GM18517 (cell line): ENCODE data around the gene CST9.

Experiments used
- ATAC-seq: cut with Tn5 transposase; IDR thresholded peaks from one replicate; pipeline ENCODE4 v1.9.1; 2021; ENCODE audit warnings: mild to moderate bottlenecking, moderate library complexity; ENCODE audit not compliant: unreplicated experiment

CST9 gene, protein sequence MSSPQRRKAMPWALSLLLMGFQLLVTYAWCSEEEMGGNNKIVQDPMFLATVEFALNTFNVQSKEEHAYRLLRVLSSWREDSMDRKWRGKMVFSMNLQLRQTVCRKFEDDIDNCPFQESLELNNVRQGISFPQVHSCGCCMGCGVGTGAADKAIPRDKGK

DNA sequence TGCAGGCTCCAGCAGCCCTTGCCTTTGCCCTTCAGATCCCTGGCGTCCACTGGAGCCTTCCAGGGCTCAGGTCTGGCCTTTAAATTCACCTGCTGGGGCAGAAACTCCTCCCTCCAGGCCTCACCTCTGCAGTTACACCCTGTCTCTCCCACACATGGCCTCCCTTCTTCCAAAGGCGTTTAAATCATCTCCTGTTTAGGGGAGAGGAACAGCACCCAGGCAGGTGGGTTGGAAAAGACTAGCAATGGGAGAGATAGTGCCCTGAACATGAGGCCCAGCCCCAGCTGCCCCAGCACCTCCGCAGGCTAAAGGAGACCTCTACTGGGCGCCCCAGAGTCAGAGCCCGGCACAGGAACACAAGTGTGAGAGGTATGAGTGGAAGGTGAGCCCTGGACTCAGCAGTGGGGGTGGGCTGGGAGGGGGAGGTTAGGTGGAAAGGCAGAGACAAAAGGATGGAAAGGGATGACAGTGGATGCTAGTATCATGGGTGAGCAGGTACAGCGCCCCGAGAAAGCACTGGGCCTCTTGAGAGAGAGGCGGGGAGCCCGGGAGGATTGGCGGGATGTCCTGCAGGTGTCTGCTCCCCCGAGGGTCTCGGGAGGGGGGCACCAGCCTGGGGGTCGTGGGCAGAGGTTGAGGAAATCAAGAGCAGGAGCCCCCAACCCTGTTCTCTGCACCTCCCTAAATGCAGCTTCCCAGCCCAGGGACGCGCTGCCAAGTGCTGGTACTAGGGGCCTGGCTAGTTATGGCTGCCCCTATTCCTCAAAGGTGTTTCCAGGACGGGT is at the start of gene CST9:
Gene CST9, minus strand, starts transcription at position 51 of the 785 bp plus-strand sequence. CDS start 53 bp downstream, outside the sequence.
- ATAC-seq: no peak

DNA sequence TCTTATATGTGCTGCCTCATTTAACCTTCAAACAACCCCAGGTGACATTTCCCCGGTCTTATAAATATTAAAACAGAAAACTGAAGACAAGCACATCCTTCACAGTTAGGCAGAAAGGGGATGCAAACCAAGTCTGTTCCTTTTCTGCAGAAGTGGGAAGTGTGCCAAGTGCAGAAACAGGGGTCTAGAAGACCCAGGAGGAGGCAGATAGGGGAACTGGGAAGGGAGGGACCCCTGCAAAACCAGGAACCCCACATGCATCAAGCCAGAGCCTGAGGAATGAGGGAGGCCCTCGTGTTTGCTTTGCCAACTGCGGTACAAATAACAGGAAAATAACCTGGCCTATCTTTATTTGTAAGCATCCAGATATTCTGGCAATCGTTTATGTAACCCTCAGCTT is 49.0 kb upstream of the CST9 start:
- ATAC-seq: no peak

DNA sequence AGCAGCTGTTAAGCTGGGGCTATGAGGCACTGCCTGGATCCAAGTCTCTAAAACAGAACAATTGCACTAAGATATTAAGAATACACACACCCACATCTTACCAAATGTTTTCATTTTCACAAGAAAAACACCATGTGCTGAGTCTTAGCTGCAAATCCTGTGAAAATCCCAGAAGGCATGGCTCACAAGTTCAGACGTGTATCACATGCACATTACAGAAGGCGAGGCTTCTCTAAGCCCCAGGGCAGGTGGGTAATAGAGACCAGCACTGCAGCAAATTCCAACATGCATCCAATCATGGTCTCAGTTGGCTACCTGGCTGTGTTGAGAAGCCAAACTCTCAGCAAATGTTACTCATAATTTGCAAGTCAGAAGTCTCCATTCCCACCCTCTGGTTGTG is 48.3 kb upstream of the CST9 start:
- ATAC-seq: no peak

DNA sequence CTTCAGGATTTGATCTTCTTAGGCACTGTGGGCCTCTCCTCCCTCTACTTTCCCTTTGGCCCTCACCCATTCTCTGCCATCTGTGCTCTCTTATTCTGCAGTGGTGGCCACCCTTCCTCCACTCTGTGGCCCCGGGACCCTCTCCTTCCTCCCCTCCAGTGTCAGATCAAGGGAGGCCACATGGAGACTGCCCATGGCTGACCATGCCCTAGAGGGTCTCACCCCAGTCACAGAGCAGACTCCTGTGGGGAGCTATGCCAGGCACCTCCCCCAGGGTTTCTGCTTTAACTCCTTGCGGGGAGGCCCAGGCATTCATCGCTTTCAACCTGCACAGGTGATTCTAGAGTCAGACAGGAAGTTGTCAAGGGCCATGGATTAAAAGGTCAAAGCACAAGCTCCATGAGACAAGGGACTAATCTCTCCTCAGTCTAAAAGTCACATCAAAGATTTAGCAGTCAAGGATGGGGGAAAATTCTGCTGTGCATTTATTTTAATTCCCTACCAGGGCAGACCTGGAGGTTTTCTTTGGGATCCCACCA is 47.8 kb upstream of the CST9 start:
- ATAC-seq: no peak

DNA sequence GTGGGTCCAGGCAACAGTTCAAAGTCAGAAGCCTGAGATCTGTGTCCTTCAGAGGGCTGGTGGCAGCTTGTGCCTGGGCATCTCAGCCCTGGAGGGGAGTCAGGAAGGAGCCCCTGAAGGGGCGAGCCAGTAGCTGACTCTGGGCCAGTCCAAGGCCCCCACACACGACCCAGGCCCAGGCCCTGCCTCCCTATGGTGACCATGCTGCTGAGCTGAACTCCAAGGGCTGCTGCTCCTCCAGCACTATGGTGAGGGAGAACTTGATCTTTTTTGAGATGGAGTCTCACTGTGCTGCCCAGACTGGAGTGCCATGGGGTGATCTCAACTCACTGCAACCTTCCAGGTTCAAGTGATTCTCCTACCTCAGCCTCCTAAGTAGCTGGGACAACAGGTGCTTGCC is 47.2 kb upstream of the CST9 start:
- ATAC-seq: no peak

DNA sequence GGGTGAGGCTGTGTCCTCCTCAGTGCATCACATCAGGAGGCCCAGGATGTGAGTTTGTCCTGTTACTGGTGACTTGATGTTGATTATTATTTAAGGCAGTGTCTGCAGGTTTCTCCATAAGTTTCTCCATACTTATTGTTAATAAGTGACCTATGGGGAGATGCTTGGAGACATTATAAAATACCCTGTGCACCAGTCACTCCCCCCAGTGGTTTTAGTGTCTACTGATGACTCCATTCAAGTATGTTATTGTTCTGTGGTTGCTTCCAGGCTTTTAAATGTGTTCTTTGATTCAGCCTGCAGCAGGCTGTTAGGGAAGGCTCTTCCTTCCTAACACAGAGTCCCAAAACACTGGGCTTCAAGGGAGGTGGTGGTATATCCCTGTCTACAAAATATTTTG is 46.7 kb upstream of the CST9 start:
- no peak for ATAC-seq

DNA sequence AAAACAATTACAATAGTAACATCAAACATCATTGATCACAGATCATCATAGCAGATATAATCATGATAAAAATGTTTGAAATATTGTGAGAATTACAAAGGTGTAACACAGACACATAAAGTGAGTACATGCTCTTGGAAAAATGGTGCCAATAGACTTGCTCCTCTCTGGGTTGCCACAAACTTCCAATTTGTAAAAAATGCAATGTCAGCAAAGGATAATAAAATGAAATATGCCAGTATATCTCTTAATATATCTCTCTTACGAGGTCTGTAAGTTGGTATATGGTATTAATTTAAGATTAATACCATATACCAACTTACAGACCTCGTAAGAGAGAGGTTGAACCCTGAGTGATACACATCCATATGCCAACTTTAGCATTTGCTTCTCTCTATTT is 45.4 kb upstream of the CST9 start:
- no peak for ATAC-seq

DNA sequence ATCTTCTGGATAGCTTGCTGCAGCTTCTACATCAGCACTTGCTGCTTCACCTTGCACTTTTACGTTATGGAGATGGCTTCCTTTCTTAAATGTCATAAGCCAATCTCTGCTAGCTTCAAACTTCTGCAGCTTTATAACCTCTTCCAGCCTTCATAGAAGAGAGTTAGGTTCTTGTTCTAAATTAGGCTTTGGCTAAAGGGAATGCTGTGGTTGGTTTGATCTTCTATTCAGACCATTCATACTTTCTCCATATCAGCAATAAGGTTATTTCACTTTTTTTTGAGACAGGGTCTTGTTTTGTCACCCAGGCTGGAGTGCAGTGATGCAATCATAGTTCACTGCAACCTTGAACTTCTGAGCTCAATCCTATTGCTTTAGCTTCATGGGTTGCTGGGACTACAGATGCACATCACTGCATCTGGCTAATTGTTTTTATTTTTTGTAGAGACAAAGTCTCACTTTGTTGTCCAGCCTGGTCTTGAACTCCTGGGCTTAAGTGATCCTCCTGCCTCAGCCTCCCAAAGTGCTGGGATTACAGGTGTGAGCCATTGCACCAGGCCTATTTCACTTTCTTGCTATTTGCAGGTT is 44.2 kb upstream of the CST9 start:
- no peak for ATAC-seq

DNA sequence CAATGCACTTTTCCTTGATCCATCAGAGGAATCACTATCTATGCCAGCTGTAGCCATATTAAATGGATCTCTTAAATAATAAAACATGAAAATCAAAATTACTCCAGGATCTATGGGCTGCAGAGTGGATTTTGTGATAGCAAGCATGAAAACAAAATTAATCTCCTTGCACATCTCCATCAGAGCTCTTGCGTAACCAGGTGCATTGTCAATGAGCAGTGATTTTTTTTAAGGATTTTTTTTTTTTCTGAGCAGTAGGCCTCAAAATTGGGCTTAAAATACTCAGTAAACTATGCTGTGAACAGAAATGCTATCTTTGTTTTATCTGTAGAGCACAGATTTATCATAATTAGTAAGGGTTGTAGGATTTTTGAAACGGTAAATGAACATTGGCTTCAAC is 43.5 kb upstream of the CST9 start:
- no peak for ATAC-seq

DNA sequence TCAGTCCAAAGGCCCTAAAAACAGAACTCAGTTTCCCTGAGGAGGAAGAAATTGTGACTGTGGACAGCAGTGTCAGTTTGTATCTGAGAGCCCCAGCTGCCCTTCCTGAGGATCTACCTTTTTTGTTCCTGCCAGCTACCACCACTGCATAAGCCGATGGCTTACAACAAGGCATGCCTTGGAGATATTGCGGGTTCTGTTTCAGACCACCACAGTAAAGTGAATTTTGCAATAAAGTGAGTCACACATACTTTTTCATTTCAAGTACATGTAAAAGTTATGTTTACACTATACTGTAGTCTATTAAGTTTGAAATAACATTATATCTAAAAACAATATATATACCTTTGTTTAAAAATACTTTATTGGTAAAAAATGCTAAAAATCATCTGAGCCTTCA is 41.6 kb upstream of the CST9 start:
- ATAC-seq: no peak

DNA sequence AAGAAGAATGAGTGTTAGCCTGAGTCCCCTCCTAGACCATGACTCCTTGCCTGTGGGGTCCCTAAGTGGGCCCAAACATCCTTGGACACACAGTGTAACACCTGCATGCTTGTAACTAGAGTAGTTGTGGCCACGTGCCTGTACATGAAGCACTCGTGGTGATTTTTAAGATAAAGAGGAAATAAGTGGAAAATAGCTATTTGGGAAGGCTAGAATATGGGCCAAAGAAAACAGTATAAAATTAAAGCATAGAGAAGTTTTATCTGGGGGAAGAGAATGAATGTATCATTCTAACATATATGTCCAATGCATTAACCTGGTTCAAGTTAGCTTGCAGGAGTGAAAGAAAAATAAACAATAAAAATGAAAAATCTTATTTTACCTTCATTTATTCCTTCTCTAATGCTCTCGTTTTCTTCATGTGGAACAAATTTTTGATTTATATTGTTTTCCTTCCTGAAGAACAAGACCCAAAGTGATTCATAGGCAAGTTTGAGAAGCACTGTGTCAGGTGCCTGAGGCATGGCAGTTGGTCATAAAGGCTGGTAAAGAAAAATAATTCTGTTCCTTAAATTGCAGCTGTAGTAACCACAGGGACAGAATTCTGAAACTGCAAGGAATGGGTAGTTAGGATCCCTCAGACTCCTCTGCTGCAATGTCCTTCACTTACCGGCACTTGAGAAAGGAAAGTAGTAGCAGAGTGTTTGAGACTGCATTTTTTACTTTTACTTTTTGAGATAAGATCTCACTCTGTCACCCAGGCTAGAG is 40.6 kb upstream of the CST9 start:
- ATAC-seq: no peak

DNA sequence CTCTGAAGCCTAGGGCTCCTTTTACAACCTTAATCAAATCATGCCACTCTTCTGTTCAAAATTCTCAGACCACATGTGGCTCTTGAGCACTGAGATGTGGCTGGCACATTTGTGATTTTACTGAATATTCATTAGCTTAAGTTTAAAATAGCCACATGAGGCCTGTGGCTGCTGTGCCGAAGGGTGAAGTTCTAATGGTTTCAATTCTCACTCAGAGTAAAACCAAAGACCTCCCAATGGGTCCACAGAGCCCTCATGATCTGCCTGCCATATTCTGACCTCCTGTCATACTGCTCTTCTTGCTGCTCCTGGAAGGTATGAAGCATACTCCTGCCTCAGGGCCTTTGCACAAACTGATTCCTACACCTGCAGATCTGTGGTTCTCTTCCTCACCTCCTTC is 39.9 kb upstream of the CST9 start:
- ATAC-seq: no peak

DNA sequence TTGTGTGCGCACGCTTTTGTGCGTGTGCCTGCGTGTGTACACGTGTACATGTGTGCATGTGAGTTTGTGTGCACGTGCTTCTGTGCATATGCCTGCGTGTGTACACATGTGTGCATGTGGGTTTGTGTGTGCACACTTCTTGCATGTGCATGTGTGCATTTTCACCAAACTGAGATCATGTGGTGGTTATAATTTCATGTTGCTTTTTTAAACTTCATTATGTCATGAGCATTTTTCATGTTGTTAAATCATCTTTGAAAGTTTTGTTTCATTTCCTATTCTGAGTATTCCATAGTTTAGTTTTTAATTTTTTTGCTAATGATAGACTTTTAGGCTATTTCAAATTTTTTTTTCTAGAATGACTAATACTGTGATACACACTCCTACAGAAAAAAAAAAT is 38.4 kb upstream of the CST9 start:
- ATAC-seq: no peak

DNA sequence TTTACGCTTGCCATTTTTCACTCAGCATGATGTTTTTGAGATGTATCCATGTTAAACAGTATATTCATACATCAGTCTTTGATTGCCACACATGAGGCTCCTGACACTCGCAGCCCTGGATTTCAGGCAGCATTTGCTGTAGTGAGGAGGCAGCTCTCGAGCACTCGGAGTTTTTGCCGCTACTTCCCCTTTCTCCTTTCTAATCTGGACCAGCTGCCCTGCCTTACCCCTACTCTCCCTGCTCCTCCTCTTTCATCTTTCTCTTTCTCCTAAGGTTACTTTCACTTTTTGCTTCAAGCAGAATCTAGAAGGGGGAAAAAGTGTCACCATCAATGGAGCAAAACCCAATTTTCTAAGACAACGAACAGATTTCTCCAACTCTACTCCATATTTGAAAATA is 37.9 kb upstream of the CST9 start:
- ATAC-seq: no peak

DNA sequence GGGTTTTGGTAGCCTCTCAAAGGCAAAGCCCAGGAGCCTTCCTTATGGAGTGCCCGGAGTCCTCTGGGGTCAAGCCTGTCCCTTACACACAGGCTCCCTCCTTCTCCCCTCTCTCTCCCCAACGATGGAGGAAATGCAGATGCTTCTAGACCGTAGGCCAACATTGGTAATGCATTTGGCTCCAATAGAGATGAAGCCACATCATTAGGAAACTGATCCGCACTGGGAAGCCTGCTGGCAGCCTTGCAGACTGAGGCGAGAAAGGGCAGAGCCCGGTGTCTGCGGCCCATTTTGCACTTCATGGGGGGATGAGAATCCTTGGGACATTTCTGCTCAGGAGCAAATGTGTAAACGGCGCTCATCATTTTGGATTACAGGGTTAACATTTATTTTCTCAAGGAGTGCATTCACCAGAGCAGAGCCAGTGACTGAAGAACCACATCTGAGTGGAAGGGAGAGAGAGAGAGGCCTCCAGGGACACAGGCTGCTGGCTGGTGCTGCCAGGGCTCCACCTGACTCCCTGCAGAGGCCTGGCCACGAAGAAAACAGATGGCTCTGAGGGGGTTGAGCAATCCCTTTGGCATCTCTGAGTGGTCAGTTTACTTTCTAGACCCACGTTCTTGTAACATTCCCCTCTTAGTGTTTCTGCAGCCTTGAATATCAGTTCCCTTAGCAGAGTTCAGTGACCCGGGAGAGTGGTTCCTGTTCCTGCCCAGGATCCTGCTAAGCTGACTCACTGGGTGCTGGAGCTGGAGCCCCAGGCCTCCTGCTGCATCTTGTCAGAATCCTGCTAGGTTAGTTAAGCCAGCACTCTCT is 36.4 kb upstream of the CST9 start:
- no peak for ATAC-seq

DNA sequence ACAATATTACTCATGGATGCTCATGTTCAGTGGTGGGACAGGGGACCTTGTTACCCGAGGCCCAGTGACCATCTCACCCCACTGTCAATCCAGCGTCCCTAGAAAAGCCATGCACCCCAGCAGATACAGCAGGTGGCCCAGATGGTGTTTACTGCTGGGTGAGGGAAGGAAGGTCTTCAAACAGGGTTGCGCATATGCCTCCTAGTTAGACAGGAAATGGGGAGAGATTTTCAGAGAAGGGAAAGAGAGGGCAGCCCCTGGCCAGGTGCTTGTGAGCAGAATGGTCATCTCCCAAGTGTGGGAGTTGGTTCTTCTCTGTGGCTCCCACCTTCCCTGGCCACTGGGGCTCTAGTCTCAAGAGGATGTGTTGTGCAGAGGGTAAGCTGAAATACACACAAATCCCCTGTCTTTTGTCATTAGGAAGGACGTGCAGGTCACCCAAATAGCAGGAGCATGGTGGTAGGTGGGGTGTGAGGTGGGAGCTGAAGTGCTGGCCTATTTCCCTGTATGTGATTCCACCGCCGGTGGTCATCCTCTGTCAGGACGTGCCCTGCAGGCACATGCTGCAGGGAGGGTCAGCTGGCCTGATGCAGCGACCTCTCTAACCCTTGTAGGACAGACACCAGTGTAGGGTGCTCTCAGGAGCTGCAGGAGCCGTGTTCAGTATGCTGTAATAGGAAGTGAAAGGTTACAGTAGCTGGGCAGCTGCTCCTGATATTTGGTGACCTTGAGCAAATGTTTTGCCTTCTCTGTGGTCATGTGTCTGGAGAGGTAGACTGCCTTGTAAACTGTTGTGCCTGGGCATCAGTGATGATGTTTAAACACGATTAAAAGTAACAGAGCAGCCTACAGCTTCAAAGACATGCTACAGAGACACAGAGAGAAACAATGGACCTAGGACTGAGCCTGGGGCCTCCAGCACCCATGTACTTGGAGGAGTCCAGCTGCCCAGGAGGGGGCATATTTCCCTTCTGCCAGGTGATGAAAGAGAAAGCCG is 35.3 kb upstream of the CST9 start:
- ATAC-seq: no peak

DNA sequence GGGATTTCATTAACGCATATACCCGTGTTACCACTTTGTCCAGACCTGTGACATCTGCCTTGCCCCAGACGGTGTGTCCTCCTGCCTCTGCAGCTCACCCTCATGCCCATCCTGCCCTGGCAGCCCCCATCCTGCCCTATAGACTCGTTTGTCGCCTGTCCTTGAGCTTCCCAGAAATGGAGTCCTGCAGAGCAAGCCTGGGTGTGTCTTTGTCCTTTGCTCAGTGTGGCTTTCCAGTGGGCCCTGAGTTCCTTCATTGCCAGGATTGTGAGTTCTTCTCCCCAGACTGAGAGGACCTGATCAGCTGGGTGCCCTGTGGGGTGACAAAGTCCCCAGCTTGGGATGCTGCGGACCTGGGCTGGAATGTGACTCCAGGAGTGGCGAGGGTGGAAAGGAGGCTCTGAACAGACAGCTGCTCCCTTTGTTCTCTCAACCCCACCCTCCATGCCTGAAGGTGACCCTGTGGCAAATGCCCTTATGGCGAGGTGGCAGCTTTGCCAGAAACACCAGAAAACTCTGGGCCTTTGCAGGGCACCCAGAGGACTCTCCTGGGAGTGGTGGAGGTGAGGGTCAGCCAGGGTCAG is 34.4 kb upstream of the CST9 start:
- no peak for ATAC-seq

DNA sequence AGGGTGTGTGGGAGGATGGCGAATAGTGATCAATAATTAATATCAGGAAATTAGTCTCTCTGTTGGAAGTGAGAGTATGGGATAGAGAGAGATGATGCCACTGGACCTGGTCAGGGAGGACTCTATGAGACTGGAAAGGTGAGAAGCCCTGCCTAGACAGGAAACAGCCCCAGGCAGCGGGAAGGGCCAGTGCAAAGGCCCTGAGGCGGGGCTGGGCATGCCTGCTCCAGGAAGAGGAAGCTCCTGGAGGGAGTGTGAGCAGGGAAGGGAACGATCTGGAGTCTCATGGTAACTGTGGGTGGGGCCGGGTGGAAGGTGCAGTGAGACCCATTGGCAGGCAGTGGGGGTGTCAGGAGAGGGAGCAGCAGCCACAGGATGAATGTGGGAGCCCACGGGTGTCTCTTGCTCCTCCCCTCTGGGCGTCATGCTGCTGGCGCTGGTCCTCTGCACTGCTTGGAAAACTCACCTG is 33.8 kb upstream of the CST9 start:
- ATAC-seq: no peak

DNA sequence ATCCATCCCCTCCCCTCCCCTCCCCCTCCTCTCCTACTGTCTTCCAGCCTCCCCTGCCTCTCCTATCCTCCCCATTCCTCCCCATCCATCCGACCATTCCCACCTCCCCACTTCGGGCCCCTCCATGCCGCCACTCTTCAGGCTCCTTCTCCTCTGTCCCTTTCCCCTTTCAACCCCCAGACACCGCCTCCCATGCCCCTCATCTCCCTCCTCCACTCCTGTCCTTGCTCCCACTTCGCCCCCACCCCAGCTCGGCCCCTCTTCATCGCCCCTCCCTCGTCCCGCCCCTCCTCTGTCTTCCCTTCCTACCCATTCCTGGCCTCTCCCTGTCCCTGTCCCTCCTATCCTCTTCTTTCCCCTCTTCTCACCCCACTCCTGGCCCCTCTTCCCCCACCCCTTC is 32.6 kb upstream of the CST9 start:
- no peak for ATAC-seq
